GM19351 (cell line): Measurements from ENCODE around the gene KRTAP5-10.
"Not testable (repeated sequence)": the region's sequence is repeated elsewhere in the genome, so short reads cannot be mapped to it uniquely, and the experiment has no call there.

Experiments used
- ATAC-seq: cut with Tn5 transposase; IDR thresholded peaks from one replicate; pipeline ENCODE4 v1.9.1; 2021; ENCODE audit warnings: mild to moderate bottlenecking, moderate library complexity; ENCODE audit not compliant: unreplicated experiment

KRTAP5-10 gene

GRCh38 chr11:71542382-71542781, 23.0 kb upstream of the KRTAP5-10 start:
- ATAC-seq, result no peak

GRCh38 chr11:71542879-71543777, 22.2 kb upstream of the KRTAP5-10 start:
- ATAC-seq, result no peak

- ATAC-seq, result no peak
These were observed 21.5 kb upstream of the KRTAP5-10 start for GRCh38 chr11:71543866-71544265.

GRCh38 chr11:71544525-71545214, 20.7 kb upstream of the KRTAP5-10 start:
- no peak for ATAC-seq

- ATAC-seq, result no peak
These were observed 19.9 kb upstream of the KRTAP5-10 start for GRCh38 chr11:71545405-71545966.

GRCh38 chr11:71548120-71548519, 17.2 kb upstream of the KRTAP5-10 start, which contains the start of gene KRTAP5-9:
Gene KRTAP5-9, plus strand, starts transcription at chr11:71548420. Its CDS starts 238 bp downstream, at chr11:71548658.
- no peak for ATAC-seq

- ATAC-seq, result no peak
These were observed 16.6 kb upstream of the KRTAP5-10 start for GRCh38 chr11:71548716-71549151.

- no peak for ATAC-seq
These were observed 13.7 kb upstream of the KRTAP5-10 start for GRCh38 chr11:71551711-71552110.

GRCh38 chr11:71554996-71555395, 10.4 kb upstream of the KRTAP5-10 start:
- no peak for ATAC-seq

- no peak for ATAC-seq
These were observed 9.9 kb upstream of the KRTAP5-10 start for GRCh38 chr11:71555508-71555907.

GRCh38 chr11:71556018-71556417, 9.3 kb upstream of the KRTAP5-10 start:
- no peak for ATAC-seq

- no peak for ATAC-seq
These were observed 8.1 kb upstream of the KRTAP5-10 start for GRCh38 chr11:71557257-71557656.

- ATAC-seq, result no peak
These were observed 6.4 kb upstream of the KRTAP5-10 start for GRCh38 chr11:71558996-71559395.

- no peak for ATAC-seq
These were observed 3.2 kb upstream of the KRTAP5-10 start for GRCh38 chr11:71562120-71562519.

- no peak for ATAC-seq
These were observed 2.0 kb upstream of the KRTAP5-10 start for GRCh38 chr11:71563406-71563805.

GRCh38 chr11:71564430-71564829, 933 bp upstream of the KRTAP5-10 start:
- ATAC-seq, result no peak

- ATAC-seq, result no peak
These were observed 788 bp downstream of the KRTAP5-10 start for GRCh38 chr11:71566081-71566620.

GRCh38 chr11:71566626-71567599, 1.6 kb downstream of the KRTAP5-10 start:
- ATAC-seq, result not testable (repeated sequence)

GRCh38 chr11:71567633-71568032, 2.3 kb downstream of the KRTAP5-10 start:
- not testable (repeated sequence) for ATAC-seq

- no peak for ATAC-seq
These were observed 3.5 kb downstream of the KRTAP5-10 start for GRCh38 chr11:71568704-71569349.
